HG03378 (cell line): ENCODE measurements around the gene MRTFB.
"Not testable (repeated sequence)": the region's sequence is repeated elsewhere in the genome, so short reads cannot be mapped to it uniquely, and the experiment has no call there.

Source experiments
- ATAC-seq: cut with Tn5 transposase; IDR thresholded peaks from one replicate; pipeline ENCODE4 v1.9.1; 2021; ENCODE audit warnings: mild to moderate bottlenecking, moderate library complexity; ENCODE audit not compliant: unreplicated experiment

Gene MRTFB

DNA sequence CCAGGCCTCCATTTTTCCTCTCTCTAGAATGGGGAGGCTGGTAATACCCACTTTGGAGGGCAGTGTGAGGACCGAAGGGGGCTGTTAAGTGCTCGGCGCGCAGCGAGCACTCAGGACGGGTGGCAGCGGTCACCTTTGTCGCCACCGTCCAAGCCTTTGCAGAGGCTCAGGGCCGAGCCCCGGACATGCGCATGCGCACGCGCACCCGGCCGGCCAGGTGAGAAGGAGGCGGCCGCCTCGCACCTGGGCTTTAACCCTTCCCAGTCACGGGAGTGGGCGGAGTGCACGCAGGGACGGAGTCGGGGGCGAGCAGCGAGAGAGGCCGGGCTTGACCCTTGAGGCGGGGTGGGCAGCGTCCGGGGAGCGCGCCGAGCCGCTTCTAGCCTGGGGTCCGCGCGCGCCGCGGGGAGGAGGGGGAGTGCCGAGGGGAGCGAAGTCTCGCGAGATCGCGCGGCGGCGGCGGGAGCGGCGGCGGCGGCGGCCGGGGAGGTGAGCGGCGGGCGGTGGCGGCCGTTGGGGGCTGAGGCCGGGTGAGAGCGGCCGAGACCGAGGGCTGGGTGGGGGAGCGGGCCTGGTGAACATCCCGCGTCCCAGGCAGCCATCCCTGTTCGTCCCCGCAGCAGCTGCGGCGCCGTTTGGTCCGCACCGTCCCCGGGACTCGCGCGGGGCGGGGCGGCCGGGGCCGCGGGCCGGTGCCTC is at the start of gene MRTFB:
Gene MRTFB (plus strand): TSS at position 443 of the 699 bp plus-strand sequence. CDS start 69,288 bp downstream, outside the sequence.
- ATAC-seq = peak; percentile 62

GRCh38 chr16:14023526-14023925 is 47.6 kb upstream of the MRTFB start:
- ATAC-seq = not testable (repeated sequence)

DNA sequence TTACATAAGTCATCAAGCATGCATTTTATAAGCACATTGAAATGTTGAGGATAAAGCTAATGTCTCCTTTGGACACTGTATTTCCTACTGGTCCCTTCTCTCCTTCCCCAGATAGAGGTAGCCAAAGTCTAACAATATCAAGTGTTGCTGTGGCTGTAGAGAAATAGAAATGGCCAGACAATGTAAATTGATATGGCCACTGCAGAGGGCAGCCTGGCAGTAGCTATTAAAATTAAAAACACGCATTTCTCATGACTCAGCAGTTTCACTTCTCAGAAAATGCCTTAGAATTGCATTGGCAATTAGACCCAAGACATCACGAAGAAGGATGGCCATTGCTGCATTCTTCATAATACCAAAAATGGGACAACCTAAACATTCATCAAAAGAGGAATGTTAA is 46.8 kb upstream of the MRTFB start:
- ATAC-seq = no peak

DNA sequence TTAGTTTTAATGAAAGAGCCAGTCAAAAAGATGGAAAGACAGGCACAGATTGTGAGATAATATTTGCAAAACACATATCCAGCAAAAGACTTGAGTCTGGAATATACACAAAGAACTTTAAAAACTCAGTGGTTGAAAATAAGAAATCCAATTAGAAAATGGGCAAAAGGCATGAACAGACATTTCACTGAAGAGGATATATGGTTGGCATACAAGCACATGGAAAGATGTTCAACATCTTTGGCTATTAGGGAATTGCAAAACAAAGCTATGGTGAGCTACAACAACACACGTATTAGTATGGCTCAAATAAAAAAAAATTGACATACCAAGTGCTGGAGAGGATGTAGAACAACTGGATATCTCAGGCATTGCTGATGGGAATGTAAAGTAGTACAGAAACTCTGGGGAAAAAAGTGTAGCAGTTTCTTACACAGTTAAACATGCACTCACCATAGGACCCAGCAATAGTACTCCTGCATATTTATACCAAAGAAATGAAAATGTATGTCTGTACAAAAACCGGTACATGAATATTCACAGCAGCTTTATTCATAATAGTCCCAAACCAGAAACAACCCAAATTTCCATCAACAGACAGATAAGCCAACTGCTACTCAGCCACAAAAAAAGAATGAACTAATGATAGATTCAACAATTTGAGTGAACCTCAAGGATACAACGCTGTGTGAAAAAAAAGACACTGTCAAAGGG is 44.4 kb upstream of the MRTFB start:
- no peak for ATAC-seq

DNA sequence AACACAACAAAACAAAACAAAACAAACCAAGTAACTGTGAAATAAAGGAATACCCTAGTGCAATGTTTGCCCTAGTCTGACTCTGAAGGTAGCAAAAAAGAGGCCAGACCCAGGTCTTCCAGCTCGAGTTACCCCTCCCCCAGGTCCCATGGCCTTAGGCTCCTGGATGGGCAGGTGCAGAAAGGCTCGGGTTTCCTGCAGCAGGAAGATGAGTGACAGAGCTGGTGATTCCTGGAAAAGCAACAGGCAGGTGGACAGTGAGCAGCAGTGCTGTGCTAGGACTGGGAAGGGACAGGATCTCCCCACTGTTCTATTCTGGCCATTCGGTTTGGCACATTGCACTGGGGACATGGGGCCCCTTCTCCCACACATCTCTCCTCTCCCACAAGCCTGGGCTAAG is 42.9 kb upstream of the MRTFB start:
- ATAC-seq = no peak

GRCh38 chr16:14029658-14030057 is 41.5 kb upstream of the MRTFB start:
- ATAC-seq = no peak

DNA sequence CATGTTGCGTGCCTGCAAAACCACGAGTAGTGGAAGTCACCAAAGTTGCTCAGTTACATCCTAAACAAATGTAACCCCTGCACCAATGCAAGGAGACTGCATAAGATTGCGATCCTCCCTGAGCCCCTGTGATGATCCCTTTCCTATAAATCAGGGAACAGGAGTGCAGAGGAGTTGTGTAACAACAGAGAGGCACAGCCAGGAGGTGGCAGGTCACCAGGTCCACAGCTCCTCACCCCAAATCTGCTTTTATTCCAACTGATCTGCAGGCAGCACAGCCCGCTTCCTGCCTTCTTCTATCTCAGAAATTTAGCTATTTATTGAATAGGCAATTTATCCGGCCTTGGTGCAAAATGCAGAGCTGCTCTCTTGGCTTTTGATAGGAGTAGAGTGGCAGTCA is 36.0 kb upstream of the MRTFB start:
- no peak for ATAC-seq

- no peak for ATAC-seq
Observed at GRCh38 chr16:14036889-14037288, 34.2 kb upstream of the MRTFB start.

DNA sequence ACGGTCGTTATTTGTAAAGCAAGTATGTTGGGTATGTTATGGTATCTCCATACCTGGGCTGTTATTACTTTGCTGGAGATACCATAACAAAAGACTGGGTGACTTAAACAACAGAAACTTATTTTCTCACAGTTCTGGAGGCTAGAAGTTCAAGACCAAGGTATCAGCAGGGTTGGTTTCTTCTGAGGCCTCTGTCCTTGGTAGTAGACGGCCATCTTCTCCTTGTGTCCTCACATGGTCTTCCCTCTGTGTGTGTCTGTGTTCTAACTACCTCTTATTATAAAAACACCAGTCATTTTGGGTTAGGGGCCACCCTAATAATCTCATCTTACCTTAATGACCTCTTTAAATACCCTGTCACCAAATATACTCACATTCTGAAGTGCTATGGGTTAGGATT is 33.2 kb upstream of the MRTFB start:
- ATAC-seq = no peak

GRCh38 chr16:14041164-14041563 is 30.0 kb upstream of the MRTFB start:
- ATAC-seq = no peak

GRCh38 chr16:14042706-14043105 is 28.4 kb upstream of the MRTFB start:
- ATAC-seq = no peak

DNA sequence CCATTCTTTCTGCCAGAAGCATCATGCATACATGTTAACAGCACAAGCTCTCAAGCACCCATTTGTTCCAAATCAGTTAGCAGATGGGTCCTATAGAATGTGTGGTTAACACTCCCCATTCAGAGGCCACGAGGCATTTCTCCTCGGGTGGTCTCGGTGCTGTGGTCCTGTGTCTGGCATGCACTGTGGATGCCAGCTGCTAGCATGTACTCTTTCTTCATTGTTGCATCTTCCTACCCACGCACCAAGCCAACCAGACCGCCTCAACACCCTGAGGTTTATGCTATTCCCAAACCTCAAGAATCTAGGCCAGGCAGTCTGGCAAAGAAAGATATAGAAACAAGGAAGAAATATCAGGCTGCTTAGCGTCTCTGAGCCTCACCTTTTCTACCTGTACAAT is 27.8 kb upstream of the MRTFB start:
- no peak for ATAC-seq

- no peak for ATAC-seq
Observed at GRCh38 chr16:14043793-14044192, 27.3 kb upstream of the MRTFB start.

- ATAC-seq = not testable (repeated sequence)
Observed at GRCh38 chr16:14047121-14047859, 23.8 kb upstream of the MRTFB start.

DNA sequence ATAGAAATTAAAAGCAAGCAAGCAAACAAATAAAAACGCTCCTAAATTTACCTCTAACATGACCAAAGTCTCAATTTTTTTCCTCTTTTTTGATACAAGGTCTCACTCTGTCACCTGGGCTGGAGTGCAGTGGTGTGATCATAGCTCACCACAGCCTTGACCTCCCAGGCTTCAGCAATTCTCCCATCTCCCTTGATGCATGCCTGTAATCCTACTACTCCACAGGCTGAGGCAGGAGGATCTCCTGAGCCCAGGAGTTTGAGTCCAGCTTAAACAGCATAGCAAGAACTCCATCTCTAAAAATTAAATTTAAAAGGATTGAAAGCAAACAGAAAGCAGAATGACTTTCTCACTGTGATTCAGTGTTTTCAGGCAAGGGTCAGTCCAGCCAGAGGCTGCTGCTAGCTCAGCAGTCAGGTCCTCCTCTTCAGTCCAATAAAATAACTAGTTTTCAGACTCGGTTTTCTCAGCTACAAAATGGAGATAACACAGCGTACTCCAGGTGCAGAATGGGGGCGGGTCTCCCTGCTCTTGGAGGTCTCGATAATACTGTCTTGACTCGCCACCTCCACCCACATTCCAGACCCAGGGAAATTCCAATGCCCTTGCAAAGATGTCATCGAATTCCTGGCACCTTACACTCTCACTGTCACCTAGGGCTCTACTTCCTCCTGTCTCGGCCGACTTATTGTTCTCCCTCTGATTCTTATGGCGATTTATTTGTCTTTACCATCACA is 20.7 kb upstream of the MRTFB start:
- ATAC-seq = no peak

DNA sequence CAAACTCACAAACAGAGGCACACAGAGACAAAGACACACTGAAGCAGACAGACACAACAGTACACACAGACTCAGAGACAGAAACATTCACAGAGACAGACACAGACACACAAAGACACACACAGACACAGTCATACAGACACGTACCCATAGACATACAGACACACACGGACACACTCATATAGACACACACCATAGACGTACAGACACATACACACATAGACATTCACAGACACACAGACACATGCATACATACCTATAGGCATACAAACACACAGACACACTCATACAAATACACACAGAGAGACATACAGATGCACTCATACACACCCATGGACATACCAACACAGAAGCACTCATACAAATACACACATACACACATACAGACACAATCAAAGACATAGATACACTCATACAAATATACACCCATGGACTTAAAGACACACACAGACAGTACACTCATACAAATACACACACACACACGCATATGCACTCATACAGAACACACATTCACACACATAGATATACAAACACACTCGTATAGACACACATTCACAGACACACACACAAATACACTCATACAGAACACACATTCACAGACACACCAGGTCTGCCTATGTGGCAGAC is 19.9 kb upstream of the MRTFB start:
- ATAC-seq = no peak

GRCh38 chr16:14056970-14057369 is 14.1 kb upstream of the MRTFB start:
- no peak for ATAC-seq

- ATAC-seq = no peak
Observed at GRCh38 chr16:14057878-14058382, 13.2 kb upstream of the MRTFB start.

DNA sequence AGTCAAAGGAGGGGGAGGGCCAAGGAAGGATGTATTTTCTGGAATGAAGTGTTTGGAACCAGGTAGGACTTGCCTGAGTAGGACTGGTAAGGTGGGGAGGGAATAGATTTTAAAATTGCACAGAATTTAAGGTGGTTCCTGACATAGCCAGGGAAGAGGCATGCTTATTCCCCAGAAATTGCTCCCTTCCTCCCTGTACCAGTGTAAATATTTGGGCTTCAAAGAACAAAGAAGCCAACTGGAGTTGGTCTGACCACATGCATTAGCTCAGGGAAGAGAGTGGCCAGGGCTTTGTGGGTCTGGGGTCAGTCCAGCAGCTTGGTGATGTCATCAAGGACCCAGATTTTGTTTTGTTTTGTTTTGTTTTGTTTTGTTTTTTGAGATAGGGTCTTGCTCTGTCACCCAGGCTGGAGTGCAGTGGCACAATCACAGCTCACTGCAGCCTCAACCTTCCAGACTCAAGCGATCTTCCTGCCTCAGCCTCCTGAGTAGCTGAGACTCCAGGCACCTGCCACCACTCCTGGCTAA is 9.3 kb upstream of the MRTFB start:
- ATAC-seq = no peak

DNA sequence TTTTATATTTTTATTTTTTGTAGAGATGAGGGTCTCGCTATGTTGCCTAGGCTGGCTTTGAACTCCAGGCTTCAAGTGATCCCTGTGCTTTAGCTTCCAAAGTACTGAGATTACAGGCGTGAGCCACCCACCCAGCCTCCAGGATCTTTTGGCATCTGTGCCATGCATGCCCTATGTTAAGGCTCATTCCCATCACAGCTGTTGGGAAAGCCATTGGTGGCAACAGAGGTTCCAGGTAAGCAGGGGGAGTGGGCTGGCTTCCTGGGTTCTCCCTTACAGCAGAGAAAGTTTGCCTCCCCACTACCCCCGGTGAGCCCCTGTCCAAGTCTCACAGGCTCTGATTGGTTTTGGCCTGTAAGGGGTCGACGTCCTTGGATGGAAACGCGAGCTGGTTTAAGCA is 8.9 kb upstream of the MRTFB start:
- no peak for ATAC-seq
